ENCODE data around the gene AKAP12. TPM values are rescaled to one million over a fixed set of nuclear protein-coding genes. Genes with fewer than 3 reads are reported as not detected.

AKAP12 gene
- total and polyA plus RNA-seq, 2 donors from 2014 or later: 10.2 to 84.6 TPM

GRCh38 chr6:151365233-151365632 is 125.5 kb downstream of the AKAP12 start:
- FAIRE-seq (no peak), DNase-seq (no peak)
- peaks cover 3 to 23% (median 19%) of the 10 kb centered on the region in 3 donors for H3K36me3 ChIP-seq (ENCODE audit: control insufficient read depth in 2 of 3, insufficient read depth in 3 of 3, low read length in 3 of 3)
- no peak overlapping the region for H3K9ac ChIP-seq (ENCODE audit: low read length in 3 of 3)
- no peaks in the 10 kb centered on the region for H3K9me3 ChIP-seq (ENCODE audit: control insufficient read depth in 2 of 3, insufficient read depth in 1 of 3, low read length in 3 of 3)
- H3K27me3 ChIP-seq (ENCODE audit: control insufficient read depth, insufficient read depth, low read length): no peaks in the 10 kb centered on the region
- H3K4me3 ChIP-seq (ENCODE audit: low read length in 3 of 3): no peak overlapping the region
- TF ChIP-seq CTCF (IDR thresholded peaks at IDR 0.05; ENCODE audit: borderline replicate concordance, extremely low read depth, insufficient read depth): no peak
- no peaks in the 10 kb centered on the region for H3K4me1 ChIP-seq (ENCODE audit: control insufficient read depth in 2 of 3, insufficient read depth in 2 of 3, low read depth in 1 of 3, low read length in 3 of 3)
- no peak overlapping the region for H3K27ac ChIP-seq (ENCODE audit: low read depth in 2 of 2, low read length in 2 of 2)
- intact Hi-C loops (cut with DNase I): no loop called here

DNA sequence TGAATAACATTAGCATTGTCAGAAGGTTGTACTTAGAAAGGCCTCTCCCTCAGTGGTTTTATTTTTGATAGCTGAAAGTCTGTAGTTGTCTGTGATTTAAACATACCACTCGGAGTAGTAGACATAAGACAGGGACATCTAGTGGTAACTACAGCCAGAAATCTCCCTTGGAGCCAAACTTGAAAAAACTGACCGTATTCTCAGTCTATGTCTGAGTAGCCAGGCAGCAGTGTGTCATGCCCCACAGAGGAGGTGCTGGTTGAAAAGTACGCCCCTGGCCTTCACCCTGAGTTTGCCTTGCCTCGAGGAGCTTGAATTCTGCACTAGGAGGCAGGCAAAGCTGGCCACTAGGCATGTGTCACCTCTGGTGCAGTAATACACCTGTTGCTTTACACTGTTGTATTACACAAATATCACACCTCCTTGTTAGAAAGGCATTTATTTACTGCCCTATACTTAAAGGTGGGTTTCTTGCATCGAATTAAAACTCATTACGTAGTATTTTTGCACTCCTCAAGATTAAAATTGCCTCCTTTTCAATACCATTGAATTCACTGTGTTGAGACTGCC is 130.8 kb downstream of the AKAP12 start:
- no peak for TF ChIP-seq CTCF (IDR thresholded peaks at IDR 0.05; ENCODE audit: borderline replicate concordance, extremely low read depth, insufficient read depth)
- FAIRE-seq: no peak
- no peaks in the 10 kb centered on the region for H3K9me3 ChIP-seq (ENCODE audit: control insufficient read depth in 2 of 3, insufficient read depth in 1 of 3, low read length in 3 of 3)
- peak in 1 of 5 donors; percentile 42 for DNase-seq
- H3K36me3 ChIP-seq (ENCODE audit: control insufficient read depth in 2 of 3, insufficient read depth in 3 of 3, low read length in 3 of 3): peaks cover 9 to 30% (median 19%) of the 10 kb centered on the region in 3 donors
- intact Hi-C loops (cut with DNase I): no loop called here
- no peak overlapping the region for H3K4me3 ChIP-seq (ENCODE audit: low read length in 3 of 3)
- H3K27ac ChIP-seq (ENCODE audit: low read depth in 2 of 2, low read length in 2 of 2): no peak overlapping the region
- no peak overlapping the region for H3K9ac ChIP-seq (ENCODE audit: low read length in 3 of 3)
- H3K4me1 ChIP-seq (ENCODE audit: control insufficient read depth in 2 of 3, insufficient read depth in 2 of 3, low read depth in 1 of 3, low read length in 3 of 3): no peaks in the 10 kb centered on the region
- H3K27me3 ChIP-seq (ENCODE audit: control insufficient read depth, insufficient read depth, low read length): no peaks in the 10 kb centered on the region

GRCh38 chr6:151372164-151372563 is 132.4 kb downstream of the AKAP12 start:
- DNase-seq (no peak), FAIRE-seq (no peak)
- Histone ChIP-seq H3K4me3 (ENCODE audit: low read length in 3 of 3) (no peak overlapping the region), H3K9ac (ENCODE audit: low read length in 3 of 3) (no peak overlapping the region), H3K27me3 (ENCODE audit: control insufficient read depth, insufficient read depth, low read length) (no peaks in the 10 kb centered on the region), H3K4me1 (ENCODE audit: control insufficient read depth in 2 of 3, insufficient read depth in 2 of 3, low read depth in 1 of 3, low read length in 3 of 3) (no peaks in the 10 kb centered on the region), H3K27ac (ENCODE audit: low read depth in 2 of 2, low read length in 2 of 2) (no peak overlapping the region), H3K9me3 (ENCODE audit: control insufficient read depth in 2 of 3, insufficient read depth in 1 of 3, low read length in 3 of 3) (no peaks in the 10 kb centered on the region), H3K36me3 (ENCODE audit: control insufficient read depth in 2 of 3, insufficient read depth in 3 of 3, low read length in 3 of 3) (peaks cover 6 to 19% (median 8%) of the 10 kb centered on the region in 3 donors)
- TF ChIP-seq CTCF (IDR thresholded peaks at IDR 0.05; ENCODE audit: borderline replicate concordance, extremely low read depth, insufficient read depth): no peak
- intact Hi-C loops (cut with DNase I): no loop called here

All from kidney (tissue), 14 donors.